ENCODE measurements around the gene TRAPPC10.
"Not testable (repeated sequence)": the region's sequence is repeated elsewhere in the genome, so short reads cannot be mapped to it uniquely, and the experiment has no call there.

Gene TRAPPC10

DNA sequence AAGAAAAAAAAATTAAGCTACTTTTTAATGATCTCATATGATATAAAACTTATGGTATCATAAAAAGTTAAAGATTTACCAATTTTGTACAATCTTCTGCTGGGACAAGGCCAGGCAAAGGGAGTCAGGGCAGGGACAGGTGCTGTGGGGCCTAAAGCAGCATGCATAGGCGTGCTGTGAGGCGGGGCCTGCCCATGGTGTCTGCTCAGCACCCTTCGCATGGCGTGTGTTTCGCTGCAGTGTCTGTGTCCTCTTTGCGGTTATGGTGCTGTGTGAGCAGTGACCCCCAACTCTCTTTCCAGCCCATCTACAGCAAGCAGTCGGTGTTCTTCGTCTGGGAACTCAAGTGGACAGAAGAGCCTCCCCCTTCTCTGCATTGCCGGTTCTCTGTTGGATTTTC lies 81.7 kb downstream of the TRAPPC10 start:
- DNase-seq = no peak

- no peak for DNase-seq
These were observed 82.7 kb downstream of the TRAPPC10 start for GRCh38 chr21:44094832-44095231.

- not testable (repeated sequence) for DNase-seq
These were observed 86.4 kb downstream of the TRAPPC10 start for GRCh38 chr21:44098507-44098906.

DNA sequence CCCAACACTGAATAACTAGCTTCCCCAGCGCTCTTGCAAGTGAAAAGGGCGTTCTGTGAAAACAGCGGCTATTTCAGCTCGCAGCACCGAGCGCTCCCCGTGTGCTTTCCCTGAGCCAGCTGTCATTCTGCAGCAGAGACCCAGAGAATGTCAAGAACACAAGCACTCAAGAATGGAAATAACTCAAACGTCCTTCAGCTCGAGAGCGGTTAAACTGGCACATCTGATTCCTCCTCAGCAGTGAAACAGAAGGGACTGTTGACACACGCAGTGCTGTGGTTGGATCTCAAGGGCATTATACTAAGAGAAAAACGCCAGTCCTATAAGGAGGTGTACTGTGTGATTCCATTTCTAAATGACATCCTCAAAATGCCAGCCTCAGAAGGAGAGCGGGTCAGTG lies 86.9 kb downstream of the TRAPPC10 start:
- DNase-seq = not testable (repeated sequence)

DNA sequence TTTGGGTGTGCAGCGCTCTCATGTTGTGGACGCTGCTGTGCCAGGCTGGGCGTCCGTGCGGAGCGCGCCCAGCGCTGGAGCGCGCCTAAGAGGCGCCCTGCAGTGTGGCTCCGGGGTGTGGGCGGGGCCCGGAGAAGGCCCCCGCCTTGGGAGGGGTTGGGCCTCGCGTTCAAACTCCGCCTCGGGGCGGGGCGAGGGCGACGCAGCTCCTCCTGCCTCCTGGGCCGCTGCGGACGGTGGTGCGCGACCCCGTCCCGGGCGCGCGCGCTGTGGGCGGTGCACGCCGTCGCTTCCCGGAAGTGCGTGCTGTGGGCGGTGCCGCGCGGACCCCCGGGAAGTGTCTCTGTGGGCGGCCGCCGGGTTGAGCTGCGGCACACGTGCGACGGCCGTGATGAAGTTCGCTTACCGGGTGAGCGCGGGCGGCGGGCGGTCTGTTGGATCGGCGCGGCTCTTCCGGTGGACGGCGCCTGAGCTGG lies 95.0 kb downstream of the TRAPPC10 start, which contains the start of gene PWP2:
Gene PWP2, plus strand, starts transcription at position 374 of the 476 bp plus-strand sequence. Its CDS starts 18 bp downstream, at position 392.
- DNase-seq = peak; percentile 70

- not testable (repeated sequence) for DNase-seq
These were observed 95.5 kb downstream of the TRAPPC10 start for GRCh38 chr21:44107589-44107988.

DNA sequence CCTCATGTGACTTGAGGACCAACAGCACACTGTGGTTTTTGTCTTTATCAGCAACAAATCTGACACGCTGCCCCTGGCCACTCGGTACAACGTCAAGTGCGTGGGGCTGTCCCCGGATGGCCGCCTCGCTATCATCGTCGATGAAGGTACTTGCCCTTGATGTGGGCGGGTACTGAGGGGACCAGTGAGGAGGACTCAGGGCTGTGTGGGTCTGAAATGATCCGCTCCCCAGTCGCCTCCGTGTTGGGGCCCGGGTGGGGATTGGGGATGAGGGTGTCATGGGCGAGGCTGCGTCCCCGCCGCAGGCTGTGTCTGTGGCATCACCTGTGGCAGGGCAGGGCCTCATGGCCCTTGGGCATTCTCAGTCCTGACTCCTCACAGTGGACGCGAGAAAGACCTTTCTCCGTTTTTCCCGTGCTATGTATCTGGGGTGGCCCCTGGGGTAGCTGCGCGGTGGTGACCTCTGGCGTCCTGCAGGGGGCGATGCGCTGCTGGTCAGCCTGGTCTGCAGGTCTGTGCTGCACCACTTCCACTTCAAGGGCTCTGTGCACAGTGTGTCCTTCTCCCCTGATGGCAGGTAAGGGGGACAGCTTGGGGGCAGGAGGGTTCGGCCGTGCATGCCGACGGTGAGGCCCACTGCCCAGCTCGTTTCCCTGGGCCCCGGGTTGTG lies 101.7 kb downstream of the TRAPPC10 start:
- peak; percentile 19 for DNase-seq

GRCh38 chr21:44122131-44122530 lies 110.0 kb downstream of the TRAPPC10 start:
- DNase-seq = not testable (repeated sequence)

DNA sequence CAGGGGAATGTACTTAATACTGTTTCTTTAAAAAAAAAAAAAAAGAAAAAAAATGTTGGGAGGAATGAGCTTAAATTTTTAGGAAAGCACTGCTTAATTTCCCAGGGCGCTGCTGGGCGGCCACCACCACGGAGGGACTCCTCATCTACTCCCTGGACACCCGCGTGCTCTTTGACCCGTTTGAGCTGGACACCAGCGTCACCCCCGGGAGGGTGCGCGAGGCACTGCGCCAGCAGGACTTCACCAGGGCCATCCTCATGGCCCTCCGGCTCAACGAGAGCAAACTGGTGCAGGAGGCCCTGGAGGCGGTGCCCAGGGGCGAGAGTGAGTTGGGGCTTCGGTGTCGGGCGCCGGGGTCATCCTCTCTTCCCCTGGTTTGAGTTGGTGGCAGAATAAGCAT lies 115.7 kb downstream of the TRAPPC10 start:
- DNase-seq = not testable (repeated sequence)

GRCh38 chr21:44133715-44134057 lies 121.6 kb downstream of the TRAPPC10 start:
- not testable (repeated sequence) for DNase-seq

- not testable (repeated sequence) for DNase-seq
These were observed 122.6 kb downstream of the TRAPPC10 start for GRCh38 chr21:44134732-44135131.

DNA sequence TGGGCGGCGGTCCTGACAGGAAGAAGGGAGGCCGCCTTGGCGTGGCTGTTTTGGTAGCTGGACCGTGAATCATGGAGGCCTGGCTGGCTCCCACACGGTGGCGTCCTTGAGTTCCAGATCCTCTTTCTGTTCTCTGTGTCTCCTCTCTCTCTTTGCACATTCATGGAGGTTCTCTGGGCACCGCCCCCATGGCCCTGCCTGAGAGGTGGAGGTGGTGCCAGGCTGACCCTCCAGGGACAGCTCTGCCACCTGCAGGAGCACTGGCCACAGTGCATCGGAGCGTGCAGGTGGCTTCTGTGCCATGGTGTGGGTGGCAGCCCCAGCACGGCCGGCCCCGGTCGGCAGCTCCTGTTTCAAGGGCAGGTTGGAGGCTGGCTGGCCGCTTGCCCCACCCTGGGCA lies 125.9 kb downstream of the TRAPPC10 start:
- peak; percentile 43 for DNase-seq

GRCh38 chr21:44139787-44140551 lies 127.9 kb downstream of the TRAPPC10 start:
- peak; percentile 2 for DNase-seq

DNA sequence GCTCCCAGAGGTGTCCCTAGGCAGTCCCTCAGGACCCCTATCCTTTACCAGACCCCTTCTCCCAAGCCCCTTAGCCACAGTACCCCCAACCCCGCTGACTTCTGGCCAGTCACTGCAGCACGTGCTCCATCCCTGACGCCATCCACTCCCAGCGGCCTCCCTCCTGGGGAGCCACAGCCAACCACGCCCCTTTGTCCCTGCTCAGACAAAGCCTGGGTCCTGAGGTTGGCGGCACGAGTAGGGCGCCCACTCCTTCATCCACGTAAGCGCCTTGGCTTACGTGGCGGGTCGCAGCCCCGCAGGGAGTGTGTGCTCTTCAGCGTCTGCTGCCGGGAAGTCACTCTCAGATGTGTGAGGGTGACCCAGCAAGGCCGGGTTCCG lies 128.4 kb downstream of the TRAPPC10 start:
- not testable (repeated sequence) for DNase-seq

DNA sequence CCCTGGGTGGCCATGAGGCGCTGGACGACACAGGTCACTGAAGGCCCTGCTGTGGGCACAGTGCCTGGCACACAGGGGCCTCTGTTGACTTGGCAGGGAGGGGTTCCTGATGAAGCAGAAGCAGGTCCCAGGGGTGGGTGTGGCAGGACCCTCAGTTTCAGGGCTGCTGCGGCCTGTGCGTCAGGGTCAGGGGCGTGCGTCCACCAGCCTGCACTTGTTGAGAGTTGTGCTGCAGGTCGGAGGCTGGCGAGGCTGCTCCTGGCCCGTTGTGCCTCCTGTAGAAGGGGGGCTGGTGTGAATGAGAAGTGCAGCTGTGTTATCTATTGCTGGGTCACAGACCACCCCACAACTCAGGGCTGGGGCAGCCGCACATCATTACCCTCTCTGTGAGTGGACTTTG lies 130.4 kb downstream of the TRAPPC10 start:
- DNase-seq = peak; percentile 11

DNA sequence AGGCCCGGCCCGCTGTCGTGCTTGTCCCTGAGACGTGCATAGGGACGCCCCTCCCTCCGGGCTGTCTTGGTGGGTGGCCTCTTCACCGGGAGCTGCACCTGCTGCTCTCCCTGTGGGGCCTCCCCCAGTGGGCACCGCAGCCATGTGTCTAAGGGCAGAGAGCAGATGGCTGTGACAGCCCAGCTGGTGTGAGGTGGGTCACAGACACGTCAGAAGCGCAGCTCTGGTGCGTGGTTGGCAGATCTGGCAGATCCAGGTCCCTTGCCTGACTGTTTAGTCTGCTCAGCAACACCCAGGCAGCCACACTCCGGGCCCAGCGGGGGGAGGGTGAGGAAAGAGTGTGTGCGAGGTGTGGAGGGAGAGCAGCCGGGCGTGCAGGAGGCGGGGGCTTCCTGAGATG lies 131.3 kb downstream of the TRAPPC10 start:
- peak; percentile 44 for DNase-seq

DNA sequence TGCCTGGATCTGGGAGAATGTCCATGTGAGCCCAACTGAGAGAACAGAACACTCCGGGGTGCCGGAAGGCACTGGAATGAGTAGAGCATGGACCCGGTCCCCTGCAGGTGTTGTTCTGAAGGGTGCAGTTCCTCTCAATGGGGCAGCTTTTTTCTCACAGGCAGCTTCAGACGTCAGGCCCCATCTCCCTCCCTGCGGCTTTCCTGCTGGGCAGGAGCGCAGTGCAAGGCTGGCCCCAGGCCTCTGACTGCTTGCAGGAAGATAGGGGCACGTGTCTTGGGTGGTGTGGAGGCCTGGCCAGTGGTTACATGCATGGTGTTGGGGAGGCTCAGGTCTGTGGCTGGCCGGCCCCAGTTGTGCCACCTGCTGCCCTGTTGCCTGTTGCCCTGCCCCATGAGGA lies 131.9 kb downstream of the TRAPPC10 start:
- DNase-seq = peak; percentile 0

DNA sequence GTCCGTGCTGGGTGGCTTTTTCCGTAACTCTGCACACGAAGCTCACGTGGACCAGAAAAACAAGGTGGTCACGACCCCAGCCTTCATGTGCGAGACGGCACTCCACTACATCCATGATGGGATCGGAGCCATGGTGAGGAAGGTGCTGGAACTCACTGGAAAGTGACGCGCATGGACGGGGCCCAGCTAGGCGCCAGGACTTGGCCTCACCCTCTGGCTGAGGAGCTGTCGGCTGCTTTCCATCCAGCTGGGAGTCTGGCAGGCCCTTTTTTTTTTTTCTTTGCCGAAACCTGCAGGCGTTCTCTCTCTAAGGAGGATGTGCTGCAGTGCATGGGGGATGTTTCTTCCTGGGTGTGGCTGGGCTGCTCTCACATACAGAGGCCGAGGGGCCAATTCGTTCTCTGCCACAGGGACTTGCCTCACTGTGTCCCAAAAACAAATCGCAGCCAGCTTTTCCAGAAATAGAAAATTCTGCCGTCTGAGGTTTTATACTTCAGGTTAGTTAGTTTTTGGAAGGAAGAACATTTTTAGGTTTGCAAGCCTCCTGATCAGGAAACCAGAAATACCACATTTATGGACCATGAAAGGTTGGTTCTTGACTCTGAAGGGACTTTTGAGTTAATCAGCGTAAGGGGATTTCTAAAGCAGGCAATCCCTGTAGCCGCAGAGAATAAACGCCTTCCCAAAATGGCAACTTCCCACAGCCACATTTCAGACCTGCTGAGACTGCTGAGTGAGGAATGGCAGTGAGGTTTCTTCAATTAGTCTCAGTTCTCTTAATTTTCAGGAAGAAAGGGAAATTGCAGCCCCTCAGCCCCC lies 132.9 kb downstream of the TRAPPC10 start:
- not testable (repeated sequence) for DNase-seq

- DNase-seq = peak; percentile 9
These were observed 133.5 kb downstream of the TRAPPC10 start for GRCh38 chr21:44145616-44146015.

- peak; percentile 5 for DNase-seq
These were observed 135.0 kb downstream of the TRAPPC10 start for GRCh38 chr21:44147108-44147507.

DNA sequence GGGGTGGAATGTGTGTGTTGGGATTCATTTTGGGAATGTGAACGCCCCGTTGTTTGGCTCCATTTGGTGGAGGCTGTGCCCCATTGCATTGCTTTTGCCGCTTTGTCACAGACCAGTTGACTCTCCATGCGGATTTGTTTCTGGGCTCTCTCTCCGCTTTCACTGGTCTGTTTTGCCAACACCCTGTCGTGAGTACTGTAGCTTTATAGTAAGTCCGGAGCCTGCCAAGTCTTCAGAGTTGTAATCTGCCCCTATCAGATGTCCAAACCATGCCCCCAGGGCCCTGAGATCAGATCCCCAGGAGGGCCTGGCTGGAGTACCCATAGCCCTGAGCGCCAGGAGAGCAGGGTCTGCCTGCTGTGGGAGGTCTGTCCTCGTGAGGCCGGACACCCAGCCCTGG lies 138.1 kb downstream of the TRAPPC10 start:
- DNase-seq = not testable (repeated sequence)

- DNase-seq = not testable (repeated sequence)
These were observed 141.2 kb downstream of the TRAPPC10 start for GRCh38 chr21:44153214-44153888.

GRCh38 chr21:44153889-44154228 lies 141.8 kb downstream of the TRAPPC10 start:
- not testable (repeated sequence) for DNase-seq

Data from activated CD8-positive, alpha-beta memory T cell treated with anti-CD3 and anti-CD28 coated beads, Interleukin-2, amount 50 U/mL, for 4 hours (primary cell).